Suppressor macrophage (primary cell): ENCODE results near the gene ALDH2.
A peak's percentile ranks its signal among the peaks of the same experiment; 100 is the strongest.
"Not testable (repeated sequence)": the region's sequence is repeated elsewhere in the genome, so short reads cannot be mapped to it uniquely, and the experiment has no call there.

Experiments
- DNase-seq, 4 experiments: peaks; one replicate each; pipeline ENCODE4 v3.0.0-alpha.2; 2020 to 2022
- total RNA-seq, 17 experiments: gene quantifications; one replicate each; lab custom pipeline; 2026; ENCODE audit warnings: mixed read lengths in 6 of 17, inconsistent platforms in 3 of 17; lab: John Stamatoyannopoulos, UW

ALDH2 gene
- 13.5 to 61.8 (median 29.7) reads per million in 17 experiments for total RNA-seq

DNA sequence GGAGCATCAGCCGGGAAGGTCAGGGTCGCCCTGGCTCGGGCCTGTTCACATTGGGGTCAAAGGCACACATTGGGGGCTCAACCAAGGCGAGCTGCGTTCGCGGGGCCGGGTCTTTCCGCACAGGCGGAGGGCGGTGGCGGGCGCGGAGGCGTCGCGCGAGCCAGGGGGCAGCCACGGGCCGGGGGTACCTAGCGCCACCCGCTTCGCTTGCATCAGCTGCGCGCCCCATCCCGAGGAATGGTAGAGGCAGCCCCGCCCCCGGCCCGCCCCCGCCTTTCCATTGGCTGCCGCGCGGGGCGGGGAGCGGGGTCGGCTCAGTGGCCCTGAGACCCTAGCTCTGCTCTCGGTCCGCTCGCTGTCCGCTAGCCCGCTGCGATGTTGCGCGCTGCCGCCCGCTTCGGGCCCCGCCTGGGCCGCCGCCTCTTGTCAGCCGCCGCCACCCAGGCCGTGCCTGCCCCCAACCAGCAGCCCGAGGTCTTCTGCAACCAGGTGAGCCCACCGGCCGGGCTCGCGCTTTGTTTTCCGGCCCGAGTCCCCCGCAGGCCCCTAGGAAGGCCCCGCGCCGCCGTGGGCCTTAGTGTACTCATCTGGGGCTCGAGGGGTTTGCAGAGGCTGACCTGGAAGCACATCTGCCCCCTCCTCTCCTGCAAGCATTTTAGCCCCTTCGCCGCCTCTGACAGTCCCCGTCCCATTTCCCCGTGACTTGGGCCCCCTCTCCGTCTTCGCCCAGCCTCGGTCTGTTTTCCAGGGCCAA lies at the start of gene ALDH2:
TSS of gene ALDH2 (plus strand) at position 326 of the 754 bp plus-strand sequence. CDS start at position 376, 50 bp downstream.
- DNase-seq: peak; percentile 53 to 82 (median 65)

DNA sequence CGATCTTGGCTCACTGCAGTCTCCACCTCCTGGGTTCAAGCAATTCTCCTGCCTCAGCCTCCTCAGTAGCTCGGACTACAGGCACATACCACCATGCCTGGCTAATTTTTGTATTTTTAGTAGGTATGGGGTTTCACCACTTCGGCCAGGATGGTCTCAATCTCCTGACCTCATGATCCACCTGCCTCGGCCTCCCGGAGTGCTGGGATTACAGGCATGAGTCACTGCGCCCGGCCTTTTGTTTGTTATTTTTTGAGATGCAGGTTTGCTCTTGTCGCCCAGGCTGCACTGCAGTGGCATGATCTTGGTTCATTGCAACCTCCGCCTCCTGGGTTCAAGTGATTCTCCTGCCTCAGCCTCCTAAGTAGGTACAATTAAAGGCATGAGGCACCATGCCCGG lies 47.4 kb upstream of the ALDH2 start:
- not testable (repeated sequence) for DNase-seq

DNA sequence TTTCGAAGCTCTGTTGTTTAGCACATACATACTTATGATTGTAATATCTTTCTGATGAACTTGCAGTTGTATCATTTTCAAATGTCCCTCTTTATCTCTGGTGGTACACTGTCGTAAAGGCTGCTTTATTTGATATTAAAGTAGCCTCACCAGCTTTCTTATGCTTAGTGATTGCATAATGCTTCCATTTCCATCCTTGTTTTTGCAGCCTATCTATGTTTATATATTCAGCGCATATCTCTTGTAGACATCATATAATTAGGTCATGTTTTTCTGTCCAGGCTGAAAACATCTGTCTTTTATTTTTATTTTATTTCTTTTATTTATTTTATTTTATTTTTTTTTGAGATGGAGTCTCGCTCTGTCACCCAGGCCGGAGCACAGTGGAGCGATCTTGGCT lies 46.3 kb upstream of the ALDH2 start:
- no peak for DNase-seq

DNA sequence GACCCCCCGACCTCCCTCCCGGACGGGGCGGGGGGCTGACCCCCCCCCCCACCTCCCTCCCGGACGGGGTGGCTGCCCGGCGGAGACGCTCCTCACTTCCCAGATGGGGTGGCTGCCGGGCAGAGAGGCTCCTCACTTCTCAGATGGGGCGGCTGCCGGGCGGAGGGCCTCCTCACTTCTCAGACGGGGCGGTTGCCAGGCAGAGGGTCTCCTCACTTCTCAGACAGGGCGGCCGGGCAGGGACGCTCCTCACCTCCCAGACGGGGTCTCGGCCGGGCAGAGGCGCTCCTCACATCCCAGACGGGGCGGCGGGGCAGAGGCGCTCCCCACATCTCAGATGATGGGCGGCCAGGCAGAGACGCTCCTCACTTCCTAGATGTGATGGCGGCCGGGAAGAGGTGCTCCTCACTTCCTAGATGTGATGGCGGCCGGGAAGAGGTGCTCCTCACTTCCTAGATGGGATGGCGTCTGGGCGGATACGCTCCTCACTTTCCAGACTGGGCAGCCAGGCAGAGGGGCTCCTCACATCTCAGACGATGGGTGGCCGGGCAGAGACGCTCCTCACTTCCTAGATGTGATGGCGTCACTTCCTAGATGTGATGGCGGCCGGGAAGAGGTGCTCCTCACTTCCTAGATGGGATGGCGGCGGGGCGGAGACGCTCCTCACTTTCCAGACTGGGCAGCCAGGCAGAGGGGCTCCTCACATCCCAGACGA lies 42.9 kb upstream of the ALDH2 start:
- DNase-seq: not testable (repeated sequence)

DNA sequence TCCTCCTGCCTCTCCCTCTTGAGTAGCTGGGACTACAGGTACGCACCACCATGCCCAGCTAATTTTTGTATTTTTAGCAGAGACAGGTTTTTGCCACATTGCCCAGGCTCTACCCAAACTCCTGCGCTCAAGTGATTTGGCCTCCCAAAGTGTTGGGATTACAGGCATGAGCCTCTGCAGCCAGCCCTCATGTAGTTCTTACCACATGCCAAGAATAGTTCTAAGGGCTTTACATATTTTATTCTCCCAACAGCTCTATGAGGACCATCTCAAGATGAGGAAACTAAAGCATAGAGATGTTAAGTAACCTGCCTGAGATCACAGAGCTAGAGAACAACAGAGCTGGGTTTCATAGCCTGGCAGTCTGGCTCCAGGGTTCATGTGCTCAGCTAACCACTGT lies 37.9 kb upstream of the ALDH2 start:
- no peak for DNase-seq

DNA sequence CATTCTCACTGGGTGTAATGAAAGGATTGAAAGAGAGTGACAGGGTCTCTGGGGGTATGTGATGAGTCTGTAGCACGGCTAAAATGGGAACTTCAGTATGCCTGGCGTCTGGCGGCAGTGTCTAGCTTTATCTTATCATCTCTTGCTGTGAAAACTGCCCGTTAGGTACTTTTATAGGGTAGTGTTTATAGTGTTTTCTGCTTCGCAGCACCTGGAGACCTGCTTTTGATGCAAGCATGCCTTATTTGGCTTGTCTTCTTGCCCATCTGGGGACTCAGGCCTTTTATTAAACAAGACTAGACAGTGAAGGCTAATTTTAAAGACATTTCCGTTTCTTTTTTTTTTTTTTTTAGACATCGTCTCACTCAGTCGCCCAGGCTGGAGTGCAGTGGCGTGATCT lies 36.3 kb upstream of the ALDH2 start:
- DNase-seq: no peak

DNA sequence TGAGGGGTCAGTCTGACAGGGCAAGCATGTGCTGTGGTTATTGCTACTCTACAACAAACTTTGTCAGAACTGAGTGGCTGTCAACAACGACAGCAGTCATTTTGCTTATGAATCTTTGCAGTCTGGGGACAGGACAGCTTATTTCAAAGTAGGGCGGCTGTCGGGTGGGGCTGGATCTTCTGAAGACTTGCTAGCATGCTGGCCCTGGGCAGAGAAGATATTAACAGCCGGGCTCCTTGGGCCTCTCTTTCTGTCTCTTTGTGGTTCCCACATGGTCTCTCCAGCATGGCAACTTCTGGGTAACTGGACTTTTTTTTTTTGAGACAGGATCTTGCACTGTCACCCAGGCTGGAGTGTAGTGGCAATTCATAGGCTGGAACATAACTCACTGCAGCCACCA lies 33.9 kb upstream of the ALDH2 start:
- no peak for DNase-seq

DNA sequence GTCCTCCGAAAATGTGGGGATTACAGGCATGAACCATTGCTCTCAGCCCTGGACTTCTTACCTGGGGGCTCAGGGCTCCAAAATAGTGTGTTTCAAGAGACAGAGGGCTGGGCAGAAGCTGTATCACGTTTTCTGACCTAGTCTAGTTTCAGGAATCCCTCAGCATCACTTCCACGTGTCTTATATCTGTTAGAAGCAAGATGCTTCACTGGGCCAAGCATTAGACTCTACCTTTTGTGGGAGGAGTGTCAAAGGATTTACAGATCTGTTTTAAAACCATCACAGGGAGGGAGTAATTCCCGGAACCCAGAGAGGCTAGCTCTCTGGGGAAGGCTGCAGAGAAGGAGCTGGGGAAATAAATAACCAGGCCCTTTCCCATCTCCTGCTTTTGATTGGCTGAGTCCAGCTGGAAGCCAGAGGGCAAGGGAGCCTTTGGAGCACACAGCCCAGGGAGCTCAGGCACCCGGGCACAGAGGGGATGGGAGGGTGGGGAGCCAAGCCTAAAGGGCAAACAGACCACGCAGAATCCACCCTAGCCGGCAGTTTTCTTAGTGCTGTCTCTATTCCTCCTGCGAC lies 33.3 kb upstream of the ALDH2 start:
- no peak for DNase-seq

DNA sequence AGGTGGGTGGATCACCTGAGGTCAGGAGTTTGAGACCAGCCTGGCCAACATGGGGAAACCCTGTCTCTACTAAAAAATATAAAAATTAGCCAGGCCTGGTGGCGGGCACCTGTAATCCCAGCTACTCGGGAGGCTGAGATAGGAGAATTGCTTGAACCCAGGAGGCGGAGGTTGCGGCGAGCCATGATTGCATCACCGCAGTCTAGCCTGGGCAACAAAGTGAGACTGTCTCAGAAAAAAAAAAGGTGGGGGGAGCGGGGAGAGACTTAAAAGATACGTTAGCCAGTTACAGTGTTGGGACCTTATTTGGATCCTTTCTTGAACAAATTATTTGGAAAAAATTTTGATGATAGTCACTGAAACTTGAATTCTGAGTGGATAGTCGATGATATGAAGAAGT lies 27.2 kb upstream of the ALDH2 start:
- not testable (repeated sequence) for DNase-seq

DNA sequence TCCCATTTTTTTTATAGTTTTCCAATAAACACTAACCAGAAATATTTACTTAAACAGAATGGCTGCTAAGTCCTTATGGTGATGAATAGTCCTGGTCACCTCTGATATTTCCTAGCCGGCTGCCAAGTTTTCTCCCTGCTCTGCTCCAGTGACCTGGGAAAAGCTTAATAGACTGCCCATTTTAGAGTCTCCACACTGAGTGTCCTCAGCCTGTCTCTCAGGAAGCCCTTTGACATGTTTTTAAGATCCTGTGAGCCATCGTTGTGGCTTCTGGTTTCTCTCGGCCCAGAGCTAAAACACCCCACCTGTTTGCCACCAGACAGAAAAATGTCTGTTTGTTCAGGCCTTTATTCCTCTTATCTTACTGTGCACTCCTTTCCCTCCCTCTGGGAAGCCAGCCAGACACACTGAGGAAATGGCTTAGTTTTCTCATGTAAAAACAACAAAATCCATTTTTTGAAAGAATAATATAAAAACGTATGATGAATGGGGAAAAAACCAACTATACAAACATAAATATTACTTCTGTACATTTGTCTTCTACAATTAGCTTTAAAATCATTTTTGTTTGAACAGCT lies 25.4 kb upstream of the ALDH2 start:
- DNase-seq: no peak

DNA sequence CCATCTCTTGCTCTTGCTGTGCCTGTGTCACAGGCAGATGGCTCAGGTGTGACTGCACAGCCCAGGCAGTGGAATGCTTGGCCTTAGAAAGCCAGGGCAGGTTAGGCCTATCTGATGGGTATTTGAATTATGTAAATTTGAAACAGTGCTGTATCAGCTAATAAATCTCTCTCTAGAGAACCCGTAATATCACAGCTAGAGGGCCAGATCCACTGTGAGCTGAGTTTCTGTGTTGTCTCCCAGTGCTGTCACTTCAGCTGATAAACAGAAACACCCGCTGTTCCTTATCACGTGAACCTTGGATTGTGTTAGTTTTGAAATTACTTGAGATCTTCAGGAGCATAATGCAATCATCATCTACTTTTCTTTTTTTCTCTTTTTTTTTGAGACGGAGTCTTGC lies 21.5 kb upstream of the ALDH2 start:
- DNase-seq: no peak

DNA sequence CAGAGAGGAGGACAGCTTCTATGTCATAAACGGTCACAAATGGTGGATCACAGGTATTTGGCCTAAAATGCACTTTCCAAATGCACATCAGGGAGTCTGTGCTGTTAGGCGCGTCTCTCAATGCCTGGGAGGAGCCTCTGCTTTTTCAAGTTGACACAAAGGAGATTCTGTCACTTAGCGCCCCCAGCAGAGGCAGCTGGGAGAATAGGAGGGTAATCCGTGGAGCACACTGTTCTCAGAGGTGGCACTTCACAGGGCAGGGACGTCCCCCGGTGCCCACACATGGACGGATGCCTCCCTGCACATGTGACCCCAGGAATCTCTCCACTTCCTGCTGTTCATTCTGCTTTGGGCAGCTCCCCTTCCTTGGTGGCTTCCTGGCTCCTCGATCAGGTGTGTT lies 19.4 kb upstream of the ALDH2 start:
- DNase-seq: no peak

DNA sequence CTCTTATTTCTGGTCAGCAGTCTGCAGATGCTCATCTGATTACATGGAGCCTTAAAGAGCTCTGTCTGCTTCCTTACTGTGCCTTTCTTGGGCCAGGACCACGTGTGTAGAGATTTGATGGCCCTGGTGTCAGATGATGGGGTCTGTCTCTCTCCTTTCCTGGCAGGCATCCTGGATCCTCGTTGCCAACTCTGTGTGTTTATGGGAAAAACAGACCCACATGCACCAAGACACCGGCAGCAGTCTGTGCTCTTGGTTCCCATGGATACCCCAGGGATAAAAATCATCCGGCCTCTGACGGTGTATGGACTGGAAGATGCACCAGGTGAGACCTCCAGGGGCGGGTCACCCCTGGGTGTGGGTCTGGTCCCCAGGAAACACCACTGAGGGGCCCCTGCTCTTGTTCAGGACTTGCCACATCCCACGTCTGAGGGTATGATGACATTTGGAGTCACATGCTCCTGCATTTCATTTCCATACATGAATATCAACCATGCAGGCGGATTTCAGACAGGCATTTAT lies 18.5 kb upstream of the ALDH2 start:
- DNase-seq: no peak

DNA sequence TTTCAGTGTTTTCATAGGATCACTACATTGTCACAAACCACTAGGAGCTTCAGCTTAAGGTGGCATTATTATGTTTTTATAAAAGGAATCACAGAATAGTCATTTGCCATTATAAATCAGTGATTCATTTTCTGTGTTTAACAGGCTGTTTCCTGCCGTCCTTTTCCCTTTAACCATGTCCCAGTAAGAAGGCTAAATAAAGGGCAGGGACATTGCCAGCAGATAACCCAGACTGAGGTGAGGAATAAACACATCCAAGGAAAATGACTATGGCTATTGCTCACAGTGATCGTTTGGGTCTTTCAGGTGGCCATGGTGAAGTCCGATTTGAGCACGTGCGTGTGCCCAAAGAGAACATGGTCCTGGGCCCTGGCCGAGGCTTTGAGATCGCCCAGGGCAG lies 17.9 kb upstream of the ALDH2 start:
- no peak for DNase-seq

DNA sequence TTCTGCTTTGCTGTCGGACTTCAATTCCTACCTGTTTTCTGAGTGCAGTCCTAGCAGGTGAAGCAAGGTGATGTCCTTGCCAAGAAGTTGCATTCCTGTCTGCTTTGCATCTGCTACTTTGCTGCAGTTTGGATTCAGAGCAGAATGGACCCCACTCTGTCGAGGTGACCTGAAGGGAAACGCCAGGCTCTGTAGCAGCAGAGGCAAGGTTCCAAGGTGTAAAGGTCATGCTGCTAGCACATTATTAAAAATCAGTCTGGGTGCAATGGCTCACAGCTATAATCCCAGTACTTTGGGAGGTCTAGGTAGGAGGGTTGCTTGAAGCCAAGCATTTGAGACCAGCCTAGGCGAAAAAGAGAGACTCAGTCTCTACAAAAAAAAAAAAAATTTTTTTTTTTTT lies 17.3 kb upstream of the ALDH2 start:
- no peak for DNase-seq

DNA sequence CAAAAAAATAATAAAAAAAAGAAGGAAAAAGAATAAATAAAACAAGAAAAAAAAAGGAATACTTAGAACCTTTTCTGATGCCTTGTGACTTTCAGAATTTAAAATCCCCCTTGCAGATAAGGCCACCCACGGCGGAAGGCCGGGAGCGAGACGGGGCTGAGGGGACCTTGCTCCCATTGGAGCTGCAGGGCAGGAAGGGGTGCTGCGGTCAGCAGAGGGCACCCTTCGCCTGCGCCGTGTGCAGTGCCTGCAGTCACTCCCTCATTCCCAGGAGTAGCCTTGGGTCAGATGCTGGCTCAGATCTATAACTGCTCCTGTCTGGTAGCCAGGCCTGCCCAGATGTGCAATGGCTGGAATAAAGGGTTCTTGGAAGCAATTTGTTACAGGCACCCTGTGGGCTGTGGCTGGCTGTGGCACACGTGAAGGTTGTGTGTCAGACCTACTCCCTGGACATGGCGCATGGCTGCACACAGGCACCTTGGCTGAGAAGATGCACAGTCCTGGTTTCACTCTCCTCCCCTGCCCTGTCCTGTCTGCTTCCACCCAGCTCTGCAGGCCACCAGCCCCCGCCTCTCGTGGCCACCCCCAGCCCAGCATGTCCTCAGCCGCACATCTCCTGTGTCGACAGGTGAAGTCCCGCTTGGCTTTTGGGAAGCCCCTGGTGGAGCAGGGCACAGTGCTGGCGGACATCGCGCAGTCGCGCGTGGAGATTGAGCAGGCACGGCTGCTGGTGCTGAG lies 13.4 kb upstream of the ALDH2 start:
- DNase-seq: peak; percentile 56 to 83 (median 64)

DNA sequence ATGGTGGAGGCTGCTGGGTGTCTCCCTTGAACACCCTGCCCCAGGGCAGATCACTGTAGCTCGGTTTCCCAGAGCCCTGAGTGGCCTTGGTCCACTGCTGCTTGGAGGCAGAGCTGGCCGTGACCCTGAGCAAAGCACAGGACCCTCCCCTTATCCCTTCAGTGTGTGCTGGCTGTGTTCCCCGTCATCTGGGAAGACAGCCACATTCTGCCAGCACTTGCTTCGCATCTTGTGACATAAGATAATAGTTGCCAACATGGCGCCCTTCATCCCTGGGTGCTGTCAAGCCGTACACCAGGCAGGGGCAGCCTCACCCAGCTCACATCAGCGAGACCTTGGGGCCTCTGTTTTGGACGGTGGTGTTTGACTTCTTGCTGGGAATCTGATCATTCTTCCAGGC lies 12.1 kb upstream of the ALDH2 start:
- DNase-seq: no peak

DNA sequence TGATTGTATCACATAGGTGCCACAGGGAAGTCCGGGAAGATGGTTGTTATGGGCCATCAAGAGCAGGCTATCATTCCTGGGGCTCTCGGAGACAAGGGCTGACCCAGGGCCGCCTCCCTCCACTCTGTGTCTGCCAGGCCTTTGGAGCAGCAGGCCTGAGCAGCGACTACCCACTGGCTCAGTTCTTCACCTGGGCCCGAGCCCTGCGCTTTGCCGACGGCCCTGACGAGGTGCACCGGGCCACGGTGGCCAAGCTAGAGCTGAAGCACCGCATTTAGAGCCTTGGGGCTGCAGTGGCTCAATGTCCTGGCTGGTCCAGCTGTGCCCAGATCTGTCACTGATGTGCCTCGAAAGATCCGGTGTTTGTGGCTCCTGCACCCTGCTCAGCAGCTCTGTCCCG lies 10.5 kb upstream of the ALDH2 start:
- DNase-seq: no peak

DNA sequence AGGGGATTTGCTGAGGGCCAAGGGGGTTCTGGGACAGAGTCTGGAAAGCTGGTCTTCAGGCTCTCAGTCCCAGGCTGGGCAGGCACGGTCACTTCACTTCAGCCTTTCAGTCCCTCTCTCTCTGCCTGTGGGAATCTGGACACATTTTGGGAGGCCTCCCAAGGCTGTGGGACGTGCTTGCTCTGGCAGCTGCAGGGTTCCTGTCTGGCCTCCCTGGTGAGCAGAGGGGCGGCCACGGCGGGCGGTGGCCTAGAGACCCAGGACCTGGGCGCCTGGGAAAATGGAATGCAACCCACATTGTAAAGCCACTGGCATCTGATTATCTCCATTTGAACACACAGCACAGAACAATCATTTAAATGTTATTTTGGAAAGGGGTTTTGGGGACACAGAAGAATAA lies 10.1 kb upstream of the ALDH2 start:
- DNase-seq: no peak

DNA sequence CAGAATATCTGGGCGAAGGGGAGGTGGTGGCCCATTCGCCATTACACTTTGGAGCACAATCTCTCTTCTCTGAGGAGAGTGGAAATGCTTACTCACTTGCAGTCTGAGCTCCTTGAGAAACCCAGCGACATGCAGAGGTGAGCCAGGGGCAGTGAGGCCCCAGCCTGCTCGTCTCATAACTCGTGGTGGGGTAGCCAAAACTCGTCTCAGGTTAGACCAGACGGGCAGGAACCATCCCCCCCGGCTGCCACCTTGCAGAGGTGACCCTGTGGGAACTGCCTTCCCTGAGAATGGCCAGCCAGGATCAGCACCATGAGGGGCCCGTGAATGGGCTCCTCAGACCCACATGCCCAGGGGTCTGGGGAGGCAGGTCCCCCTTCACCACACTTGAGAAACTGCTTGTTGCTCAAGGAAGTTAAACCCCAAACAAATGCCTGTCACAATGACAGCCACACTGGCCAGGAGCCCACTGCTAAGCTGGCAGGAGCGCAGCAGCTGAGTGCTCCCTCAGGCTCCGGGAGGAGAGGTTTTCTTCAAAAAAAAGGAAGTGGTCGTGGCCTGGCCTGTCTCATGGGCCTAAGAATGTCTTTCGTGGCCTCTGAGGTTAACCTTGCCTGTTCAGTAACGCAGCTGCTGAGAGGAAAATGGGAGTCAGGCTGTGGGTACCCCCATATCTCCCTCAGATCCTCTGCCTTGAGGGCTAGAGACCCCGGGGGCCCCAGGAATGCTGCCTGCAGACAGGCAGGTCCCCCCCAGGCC lies 9.2 kb upstream of the ALDH2 start:
- peak; percentile 71 to 84 (median 82) for DNase-seq

DNA sequence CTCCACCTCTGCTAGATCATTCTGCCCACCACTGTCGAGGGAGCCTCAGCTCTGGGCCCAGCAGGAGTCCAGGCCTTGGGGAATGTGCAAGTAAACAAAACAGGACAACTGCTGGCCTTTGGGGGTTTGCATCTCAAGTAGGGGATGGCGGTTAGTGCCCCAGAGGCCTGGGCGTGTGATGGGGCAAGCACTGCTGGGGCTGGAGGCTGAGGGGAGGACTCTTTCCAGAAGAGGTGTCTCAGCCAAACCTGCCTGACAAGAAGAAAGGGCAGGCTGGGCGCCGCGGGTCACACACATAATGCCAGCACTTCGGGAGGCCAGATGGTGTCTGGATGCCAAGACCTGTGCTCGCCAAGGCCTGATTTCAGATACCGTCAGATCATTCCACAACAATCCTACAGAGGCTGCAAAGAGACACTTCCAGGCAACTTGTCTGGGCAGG lies 8.6 kb upstream of the ALDH2 start:
- DNase-seq: no peak

DNA sequence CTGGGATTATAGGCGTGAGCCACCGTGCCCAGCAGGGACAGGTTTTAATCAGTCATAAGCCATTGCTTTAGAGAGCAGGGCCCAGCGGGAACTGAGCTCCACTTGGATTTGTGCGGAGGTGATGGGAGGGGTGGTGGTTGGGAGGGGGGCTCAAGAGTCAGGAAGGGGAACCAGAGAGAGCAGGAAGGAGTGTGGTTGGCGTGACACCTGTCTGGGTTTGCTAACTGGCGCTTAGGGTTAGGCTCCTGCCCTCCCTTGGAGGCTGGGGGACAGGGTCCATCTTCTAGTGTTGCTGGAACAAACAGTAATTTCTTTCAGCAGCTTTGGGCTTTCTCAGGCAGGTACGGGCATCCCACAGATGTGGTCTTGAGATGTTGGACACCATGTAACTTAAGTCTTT lies 7.5 kb upstream of the ALDH2 start:
- no peak for DNase-seq
